GM18499 (cell line): ENCODE measurements around the gene MAGI1.

Experiments used
- ATAC-seq: cut with Tn5 transposase; IDR thresholded peaks from one replicate; pipeline ENCODE4 v1.9.1; 2021; ENCODE audit warnings: moderate number of reproducible peaks; ENCODE audit not compliant: insufficient read depth, unreplicated experiment

The MAGI1 gene

DNA sequence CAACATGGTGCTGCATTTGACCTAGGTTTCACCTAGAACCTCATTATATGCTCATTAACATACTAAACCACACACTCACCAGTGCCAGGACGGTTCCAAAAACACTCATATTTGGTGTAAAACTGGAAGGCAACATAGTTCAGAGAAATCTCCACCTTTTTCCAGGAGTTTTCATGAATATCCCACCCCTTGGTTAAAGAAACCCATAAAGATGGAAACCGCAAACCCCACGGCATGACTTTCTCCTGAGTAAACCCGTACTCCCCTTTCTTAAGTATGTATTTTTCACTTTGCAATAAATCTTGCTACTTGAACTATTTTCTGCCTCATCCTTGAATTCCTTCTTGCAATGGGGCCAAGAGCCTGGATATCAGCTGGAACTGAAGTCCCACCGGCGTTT is 379.3 kb downstream of the MAGI1 start:
- ATAC-seq: no peak

DNA sequence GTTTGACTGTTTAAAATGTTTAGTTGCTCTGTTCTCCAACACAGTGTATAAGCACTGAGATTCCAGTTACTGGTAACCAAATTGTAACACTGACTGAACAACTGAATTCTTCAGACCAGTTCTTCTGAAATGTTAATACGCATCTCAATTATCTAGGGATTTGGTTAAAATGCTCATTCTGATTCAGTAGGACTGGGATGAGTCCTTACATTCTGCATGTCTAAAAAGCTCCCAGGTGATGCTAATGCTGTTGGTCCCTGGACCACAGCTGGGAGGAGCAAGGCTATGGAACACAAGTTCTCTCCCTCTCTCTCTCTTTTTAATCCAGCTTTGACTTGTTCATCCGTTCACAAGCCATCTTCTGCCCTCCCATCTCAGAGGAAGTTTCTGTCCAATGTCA is 380.3 kb downstream of the MAGI1 start:
- ATAC-seq: no peak

DNA sequence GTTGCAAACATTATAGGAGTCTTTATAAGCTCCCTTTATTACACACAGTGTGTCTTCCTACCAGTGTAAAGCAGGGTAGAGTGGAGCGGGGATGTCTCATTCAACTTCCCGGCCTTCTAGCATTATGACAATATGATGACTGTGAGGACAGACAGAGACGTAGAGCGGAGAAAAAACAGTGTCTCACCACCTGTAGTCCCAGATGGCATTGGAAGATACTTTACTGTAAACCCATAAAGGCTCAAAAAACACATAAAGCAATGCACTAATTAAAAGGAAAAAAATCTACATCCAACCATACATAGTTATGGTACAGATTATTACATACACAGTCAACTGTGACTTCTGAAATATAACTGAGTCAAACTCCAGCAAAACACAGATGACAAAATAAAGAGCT is 383.7 kb downstream of the MAGI1 start:
- no peak for ATAC-seq

DNA sequence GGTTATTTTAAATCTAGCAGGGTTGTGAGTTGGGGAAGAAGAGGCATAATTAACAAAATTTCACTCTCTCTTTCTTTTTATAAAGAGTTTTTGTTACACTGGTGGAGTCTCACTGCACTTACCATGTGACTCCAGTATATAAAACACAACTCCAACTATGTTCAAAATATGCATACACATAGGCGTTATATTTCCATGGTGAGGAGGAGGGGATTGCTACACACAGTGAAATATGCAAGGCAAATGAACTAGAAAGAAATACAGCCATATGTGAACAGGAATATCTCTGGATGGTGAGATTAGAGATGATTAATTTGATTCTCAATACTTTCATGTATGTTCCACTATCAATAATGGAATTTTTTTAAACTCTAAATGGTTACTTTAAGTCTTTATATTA is 385.0 kb downstream of the MAGI1 start:
- ATAC-seq: no peak

DNA sequence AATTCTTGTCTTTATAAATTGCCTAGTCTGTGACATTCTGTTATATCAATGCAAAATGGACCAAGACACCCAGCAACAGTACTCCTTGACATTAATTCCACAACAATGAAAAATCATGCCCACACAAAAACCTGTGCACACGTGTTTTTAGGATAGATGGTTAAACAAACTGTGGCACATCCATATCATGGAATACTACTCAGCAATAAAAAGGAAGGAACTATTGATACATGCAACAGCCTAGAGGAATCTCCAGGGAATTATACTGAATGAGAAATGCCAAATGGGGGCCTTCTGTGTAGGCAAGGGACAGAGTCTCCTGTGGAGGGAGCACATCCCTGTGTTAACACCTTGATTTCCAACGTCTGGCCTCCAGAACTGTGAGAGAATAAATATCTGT is 388.5 kb downstream of the MAGI1 start:
- no peak for ATAC-seq

DNA sequence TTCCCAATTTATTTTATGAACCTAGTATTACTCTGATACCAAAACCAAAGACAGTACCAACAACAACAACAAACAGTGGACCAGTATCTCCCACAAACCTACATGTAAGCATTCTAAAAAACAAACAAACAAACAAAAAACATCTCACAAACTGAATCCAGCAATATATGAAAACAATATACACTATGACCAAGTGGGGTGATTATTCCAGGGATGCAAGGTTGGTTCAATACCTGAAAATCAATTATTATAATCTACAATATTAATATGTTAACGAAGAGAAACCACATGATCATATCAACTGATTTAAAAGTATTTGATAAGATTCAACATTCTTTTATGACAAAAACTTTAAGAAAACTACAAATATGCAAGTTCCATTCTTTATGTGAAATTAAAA is 391.3 kb downstream of the MAGI1 start:
- no peak for ATAC-seq

DNA sequence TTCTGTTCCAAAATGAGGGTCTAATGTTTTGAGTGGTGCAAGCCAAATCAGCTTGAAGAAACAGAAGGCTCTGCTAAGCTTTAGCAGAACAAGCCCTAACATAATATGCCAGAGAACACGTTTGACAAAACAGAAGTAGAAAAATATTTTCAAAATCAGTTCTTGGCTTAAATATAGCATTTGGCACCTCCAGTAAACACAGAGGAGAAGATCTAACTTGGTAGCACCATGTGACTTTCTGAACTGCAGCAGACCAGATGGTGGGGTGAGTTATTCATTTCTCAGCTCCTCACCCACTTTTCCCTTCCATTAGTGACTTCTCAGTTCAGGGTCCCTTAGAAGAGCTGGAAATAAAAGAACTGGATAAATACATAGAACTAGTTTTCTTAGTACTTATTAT is 395.8 kb downstream of the MAGI1 start:
- no peak for ATAC-seq

DNA sequence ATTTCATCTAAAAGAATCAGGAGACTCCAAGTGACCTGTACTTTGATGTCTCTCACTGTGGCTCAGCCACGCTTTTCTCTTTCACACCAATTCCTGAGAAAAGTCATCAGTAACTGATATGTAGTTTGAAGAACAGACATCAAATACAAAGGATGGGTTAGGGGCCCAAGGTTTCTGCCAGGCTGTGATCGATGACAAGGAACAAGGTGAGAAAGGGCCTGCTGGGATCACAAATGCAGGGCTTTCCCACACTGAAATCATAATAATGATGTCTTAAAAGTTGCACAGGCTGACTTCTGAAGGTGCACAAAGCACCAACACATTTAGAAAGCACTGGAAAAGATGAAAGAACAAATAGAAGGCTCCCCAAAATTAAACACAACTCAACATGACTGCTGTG is 396.9 kb downstream of the MAGI1 start:
- ATAC-seq: no peak

DNA sequence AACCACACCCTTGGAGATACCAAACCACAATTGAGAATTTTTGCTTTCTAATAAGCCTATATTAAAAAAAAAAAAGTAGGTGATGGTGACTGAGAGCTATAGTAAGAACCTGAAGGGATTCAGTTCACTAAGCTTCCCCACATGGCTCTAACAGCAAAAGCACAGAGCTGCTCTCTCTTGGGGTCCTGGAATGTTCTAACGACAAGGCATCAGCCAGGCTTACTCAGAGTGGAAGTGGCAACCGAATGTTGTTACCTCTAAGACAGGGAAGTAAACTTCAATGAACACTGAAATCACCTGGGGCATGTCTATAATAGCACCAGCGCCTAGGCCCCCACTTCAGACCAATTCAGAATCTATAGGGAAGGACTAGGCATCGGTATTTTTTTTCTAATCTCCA is 397.7 kb downstream of the MAGI1 start:
- no peak for ATAC-seq

DNA sequence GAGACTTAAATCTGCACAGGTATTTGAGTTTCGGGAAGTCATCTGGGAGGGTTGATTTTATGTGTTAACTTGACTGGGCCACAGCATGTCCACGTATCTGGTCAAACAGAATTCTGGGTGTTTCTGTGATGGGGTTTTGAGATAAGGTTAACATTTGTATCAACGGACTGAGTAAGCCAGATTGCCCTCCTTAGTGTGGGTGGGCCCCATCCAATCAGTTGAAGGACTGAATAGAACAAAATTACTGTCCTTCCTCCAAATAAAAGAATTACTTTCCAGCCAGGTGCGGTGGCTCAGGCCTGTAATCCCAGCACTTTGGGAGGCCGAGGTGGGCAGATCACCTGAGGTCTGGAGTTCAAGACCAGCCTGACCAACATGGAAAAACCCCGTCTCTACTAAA is 399.3 kb downstream of the MAGI1 start:
- ATAC-seq: no peak

DNA sequence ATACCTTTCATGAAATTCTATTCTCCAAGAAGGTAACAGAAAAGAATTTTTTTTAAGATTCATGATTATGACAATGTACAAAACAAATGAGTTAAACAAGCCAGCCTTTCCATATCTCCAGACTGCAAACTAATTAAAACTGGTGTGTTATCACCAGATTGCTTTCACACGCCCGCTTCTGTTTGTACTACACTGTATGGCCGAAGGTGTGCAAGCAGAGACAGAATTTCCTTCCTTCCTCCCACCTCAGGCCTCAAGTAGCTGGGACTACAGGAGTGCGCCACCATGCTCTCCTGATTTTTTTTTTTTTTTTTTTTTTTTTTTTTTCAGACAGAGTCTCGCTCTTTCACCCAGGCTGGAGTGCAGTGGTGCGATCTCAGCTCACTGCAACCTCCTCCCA is 400.4 kb downstream of the MAGI1 start:
- no peak for ATAC-seq

DNA sequence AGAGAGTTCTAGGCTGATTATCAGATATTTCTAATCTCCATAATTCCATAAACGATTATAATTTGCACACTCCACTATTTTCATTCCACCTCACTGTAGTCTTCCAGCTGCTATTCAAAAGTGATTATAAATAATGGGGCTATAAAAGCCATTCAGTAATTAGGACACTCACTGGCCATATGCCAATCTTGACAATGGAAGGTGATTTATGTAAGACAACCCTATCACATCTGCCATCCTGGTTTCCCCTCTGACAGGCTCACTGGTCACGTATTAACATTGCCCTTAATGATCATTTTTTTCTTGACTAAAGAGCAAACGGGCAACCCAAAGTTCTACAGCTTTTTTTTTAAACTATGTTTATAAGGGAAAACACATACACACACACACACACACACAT is 402.4 kb downstream of the MAGI1 start:
- no peak for ATAC-seq

DNA sequence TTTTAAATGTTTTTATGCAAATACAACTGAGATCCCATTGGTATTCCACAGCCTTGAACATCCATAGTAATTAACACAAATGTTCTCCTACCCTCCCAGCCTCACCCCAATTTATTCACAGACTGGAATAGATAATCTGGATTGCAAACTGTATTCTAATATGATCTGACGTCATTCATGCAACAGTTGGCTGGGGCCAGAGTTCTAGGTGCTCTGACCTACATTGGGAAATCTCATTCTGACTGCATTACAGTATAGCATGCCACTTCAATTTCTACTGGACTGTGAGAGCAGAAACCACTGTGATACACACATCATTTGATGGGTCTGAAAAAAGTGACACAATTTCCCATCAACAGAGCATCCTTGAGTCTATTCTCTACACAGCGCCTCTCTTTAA is 403.1 kb downstream of the MAGI1 start:
- no peak for ATAC-seq

DNA sequence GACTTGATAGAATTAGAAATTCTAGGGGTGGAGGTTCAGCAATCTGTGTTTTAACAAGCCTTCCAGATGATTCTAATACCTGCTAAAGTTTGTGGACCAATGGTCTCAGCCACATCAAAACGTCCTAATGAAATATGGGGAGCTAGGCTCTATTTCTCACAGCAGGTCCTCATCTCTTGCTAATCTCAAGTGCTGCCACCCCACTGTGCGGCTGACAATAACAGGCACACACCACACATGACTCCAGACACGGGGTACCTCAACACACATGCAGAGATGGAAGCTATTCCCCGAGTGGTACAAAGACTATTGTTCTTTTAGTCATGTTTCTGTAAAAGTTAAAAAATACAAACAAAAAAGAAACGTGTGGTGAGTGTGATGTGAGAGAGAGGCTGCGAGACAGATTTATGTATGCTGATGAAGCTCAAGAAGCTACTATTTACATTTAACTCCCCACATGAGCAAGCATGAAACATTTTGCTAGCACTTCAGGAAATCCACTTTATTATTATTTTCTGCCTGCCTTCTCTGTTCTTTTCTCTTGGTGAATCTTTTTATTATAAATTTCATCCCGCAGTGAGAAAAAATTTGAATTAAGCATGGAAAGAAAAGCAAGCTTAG is 405.6 kb downstream of the MAGI1 start:
- ATAC-seq: no peak

DNA sequence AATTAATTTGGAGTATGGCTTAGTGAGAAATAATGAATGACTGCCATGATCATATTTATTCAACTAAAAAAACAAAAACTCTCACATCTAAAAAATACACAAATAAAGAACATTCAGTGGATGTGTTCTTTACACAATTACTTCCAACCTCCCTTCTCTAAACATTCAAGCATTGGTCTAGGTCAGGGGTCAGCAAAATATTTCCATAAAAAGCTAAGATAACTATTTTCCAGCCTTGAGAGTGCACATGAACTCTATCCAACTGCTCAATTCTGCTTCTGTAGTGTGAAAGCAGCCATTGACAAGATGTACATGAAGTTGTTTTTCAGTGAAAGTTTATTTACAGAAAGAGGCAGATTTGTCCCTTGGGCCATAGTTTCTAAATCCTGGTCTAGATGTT is 406.3 kb downstream of the MAGI1 start:
- no peak for ATAC-seq

DNA sequence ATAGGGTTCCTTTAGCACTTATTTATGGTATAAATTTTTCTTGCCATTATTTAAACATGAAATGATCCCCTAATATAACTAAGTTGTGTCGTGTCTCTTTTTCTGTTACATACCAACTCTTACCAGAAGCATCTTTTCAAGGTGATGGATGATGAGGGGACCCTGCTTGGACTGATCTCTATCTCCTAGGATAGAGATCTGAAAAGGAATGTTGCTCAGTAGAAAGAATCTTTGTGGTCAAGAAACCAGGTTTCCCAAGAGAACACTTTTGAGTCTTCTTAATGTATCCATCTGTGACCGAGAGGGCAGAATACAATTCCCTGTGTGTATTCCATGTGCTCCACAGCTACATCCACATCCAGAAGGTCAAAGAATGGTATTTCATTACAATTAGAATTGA is 409.7 kb downstream of the MAGI1 start:
- ATAC-seq: no peak

DNA sequence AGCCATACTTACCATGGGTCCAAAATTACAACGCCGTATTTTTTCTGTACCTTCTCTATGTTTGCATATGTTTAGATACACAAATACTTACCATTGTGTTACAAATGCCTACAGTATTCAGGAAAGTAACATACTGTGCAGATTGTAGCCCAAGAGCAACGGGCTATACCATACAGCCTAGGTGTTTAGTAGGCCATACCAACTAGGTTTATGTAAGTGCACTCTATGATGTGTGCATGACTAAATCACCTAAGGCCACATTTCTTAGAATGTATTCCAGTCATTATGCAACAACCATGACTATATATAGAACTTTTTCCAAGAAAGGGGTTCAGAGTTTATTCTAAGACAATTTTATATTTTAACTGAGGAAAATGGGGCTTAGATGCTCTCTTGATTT is 411.7 kb downstream of the MAGI1 start:
- no peak for ATAC-seq

DNA sequence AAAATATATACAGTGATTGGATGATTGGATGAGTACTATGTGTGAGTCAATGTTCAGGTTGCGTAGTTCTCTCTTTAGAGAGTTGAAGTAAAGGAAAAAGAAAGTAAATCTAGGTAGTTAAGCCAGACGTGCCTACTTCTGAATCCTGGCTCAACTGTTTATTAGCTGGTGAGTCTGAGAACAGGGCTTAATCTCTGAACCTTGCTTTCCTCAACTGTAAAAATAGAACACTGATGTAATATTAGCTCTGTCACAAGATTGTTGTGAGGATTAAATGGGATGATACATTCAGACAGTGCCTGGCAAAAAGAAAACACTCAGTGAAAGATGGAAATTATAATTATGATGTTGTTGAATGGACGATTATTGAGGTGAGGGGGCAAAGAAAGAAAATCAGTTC is 413.4 kb downstream of the MAGI1 start:
- ATAC-seq: no peak

DNA sequence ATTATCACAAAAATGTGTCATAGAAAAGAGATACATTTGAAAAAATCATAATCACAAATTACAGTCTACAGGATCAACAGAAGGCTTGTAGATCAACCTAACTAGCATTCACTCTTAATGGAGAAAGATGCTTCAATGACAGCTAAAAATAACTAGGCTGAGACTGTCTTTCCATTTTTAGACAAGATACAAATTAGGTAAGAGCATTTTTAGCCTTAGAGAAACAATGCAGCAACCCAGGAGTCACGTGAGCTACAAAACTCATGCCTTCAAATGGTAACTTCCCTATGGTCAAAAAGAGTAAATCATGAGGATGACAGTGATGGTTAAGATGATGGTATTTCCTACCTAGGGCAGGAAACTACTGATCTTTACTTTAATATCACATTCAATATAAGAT is 415.4 kb downstream of the MAGI1 start:
- ATAC-seq: no peak

DNA sequence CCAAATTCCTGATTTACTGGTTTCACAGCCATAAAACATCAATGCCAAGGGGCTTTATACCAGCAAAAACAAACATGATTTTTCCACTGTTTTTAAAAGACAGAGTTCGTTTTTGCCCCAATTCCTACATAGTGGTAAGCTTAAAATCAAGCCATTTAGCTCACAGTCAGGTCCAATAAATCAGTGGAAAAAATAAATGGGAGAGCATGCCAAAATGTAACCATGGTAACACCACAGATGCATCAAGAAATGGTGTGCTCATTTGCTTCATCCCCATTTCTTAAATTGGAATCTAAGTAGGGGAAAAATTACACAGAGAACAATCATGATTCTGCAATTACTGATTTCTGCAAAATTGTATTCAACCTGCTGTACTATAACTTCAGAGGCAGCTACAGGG is 418.8 kb downstream of the MAGI1 start:
- no peak for ATAC-seq

DNA sequence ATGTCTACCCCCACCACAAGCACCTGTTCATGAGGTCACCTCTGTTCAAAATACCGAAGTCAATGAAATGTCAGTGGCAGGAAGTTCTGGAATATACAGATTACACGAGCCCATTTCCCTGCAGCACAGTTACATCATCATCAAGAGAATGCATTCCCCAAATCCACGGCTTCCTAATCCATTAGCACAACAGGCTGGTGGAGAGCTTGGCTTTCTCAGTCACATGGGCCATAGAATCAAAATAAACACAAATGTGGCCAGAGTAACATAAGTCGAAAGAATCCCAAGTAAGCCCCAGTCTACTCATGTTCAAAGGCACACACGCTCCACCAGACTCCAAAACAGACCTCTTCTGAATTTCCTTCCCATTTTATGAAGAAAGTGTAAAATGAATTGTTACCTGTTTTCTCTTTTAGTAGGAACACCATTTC is 419.3 kb downstream of the MAGI1 start:
- no peak for ATAC-seq

DNA sequence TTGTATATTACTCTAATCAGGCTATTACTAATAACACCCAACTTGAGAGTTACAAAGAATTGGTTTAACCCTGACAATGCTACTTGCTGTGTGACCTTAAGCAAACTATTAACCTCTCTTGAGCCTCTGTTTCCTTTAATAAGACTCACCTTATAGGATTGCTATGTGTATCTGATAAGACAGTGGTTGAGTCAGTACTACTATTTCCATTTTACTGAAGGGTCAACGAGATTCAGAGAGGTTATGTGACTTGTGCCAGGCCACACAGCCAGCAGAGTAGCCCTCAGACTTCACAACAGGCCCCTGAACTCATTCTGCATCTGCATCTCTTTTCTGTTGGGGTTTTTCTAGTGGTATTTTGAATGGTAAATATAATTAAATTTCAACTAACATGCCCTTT is 420.1 kb downstream of the MAGI1 start:
- ATAC-seq: no peak

DNA sequence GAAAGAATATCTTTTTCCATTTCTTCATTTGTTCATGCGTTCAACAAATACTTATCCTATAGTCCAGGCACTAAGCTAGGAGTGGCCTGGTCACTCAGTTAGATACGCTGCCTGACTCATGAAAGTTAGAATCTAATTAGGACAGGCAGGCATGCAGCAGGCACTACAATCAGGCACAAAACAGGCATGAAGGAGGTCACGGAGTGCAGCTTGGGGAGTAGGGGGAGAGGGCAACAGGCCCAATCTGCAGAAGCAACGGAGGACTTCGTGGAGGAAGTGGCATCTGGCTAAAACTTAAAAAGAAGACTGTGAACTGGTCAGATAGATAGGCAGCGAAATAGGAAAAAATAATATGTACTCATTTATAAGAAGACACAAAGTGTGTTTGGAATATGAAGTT is 420.9 kb downstream of the MAGI1 start:
- ATAC-seq: no peak
